Stomach (tissue), 9 donors: ENCODE data around the gene SHISAL1. TPM values are rescaled to one million over a fixed set of nuclear protein-coding genes. Genes with fewer than 3 reads are reported as not detected.

Experiments
- DNase-seq, 2 donors: peaks; one replicate each; pipeline versions ENCODE4 v3.0.0 to v3.0.0-alpha.2; 2013 to 2019
- H3K27ac ChIP-seq, 5 donors: fragments of 200-600 bp in 4 of 5; sonication (generic) in 4 of 5; one replicate each; pipeline ENCODE4 v1.5.1; 2013 to 2019; ENCODE audit warnings: mild to moderate bottlenecking in 1 of 5, moderate library complexity in 1 of 5
- H3K27me3 ChIP-seq, 3 donors: fragments of 200-600 bp; sonication (generic); one replicate each; pipeline ENCODE4 v1.5.1; 2017 to 2019; ENCODE audit warnings: mixed run types in 1 of 3
- H3K36me3 ChIP-seq, 4 donors: fragments of 200-600 bp; sonication (generic); 1 replicate in 3 of 4; 2 replicates in 1 of 4; pipeline ENCODE4 v1.5.1; 2016 to 2019
- H3K4me1 ChIP-seq, 4 donors: fragments of 200-600 bp; sonication (generic); one replicate each; pipeline ENCODE4 v1.5.1; 2016 to 2019
- H3K4me3 ChIP-seq, 4 donors: fragments of 200-600 bp; sonication (generic) in 3 of 4; one replicate each; pipeline ENCODE4 v1.5.1; 2016 to 2019; ENCODE audit warnings: mild to moderate bottlenecking in 1 of 4
- H3K9me3 ChIP-seq, 4 donors: fragments of 200-600 bp; sonication (generic); one replicate each; pipeline ENCODE4 v1.5.1; 2016 to 2019
- EP300 ChIP-seq: sonication (generic); formaldehyde crosslinking; IDR thresholded peaks from one replicate; pipeline ENCODE4 v1.6.1; 2017; ENCODE audit warnings: antibody characterized with exemption
- POLR2A ChIP-seq, 4 donors: fragments of 450-650 bp; IDR thresholded peaks; one replicate each; pipeline ENCODE4 v1.6.1; 2016; ENCODE audit warnings: antibody characterized with exemption in 4 of 4, control low read depth in 2 of 4, mild to moderate bottlenecking in 1 of 4, moderate library complexity in 1 of 4
- POLR2AphosphoS5 ChIP-seq, 3 donors: sonication (generic); formaldehyde crosslinking; IDR thresholded peaks; one replicate each; pipeline ENCODE4 v1.6.1; 2016; ENCODE audit warnings: antibody characterized with exemption in 3 of 3
- WGBS, 5 donors: extraction: QIAGEN DNeasy Blood & Tissue Kit in 3 of 5; methylation state at CpG; one replicate each; pipeline versions ENCODE4 v1.1.5 to v1.1.7; 2013 to 2018; 5-methylcytosine and 5-hydroxymethylcytosine counted together
- intact Hi-C: fragments of 100-400 bp; cut with DNase I; formaldehyde crosslinking; loops from one replicate; pipeline ENCODE4 v1.15.1; 2023; ENCODE audit warnings: low total_unique reads
- polyA plus RNA-seq, 3 donors: library from polyadenylated mRNA; stranded (reverse); fragments of 200-250 nt; gene quantifications; one replicate each; pipeline ENCODE4 v1.2.3, GENCODE V29; 2013
- total RNA-seq, 5 donors: library from RNA; depleted of rRNA; stranded (reverse); fragments of >200 nt; gene quantifications; one replicate each; pipeline versions ENCODE4 v1.1.0 to v1.2.3, GENCODE V29; 2014 to 2016
- TF ChIP-seq, protein P1 (sequence below), 7 experiments: fragments of 450-650 bp in 4 of 7; fragments of 200-600 bp in 3 of 7; sonication (generic) in 3 of 7; IDR thresholded peaks; one replicate each; pipeline ENCODE4 v1.5.1; 2016 to 2019; ENCODE audit warnings: antibody characterized with exemption in 7 of 7, control low read depth in 2 of 7, mild to moderate bottlenecking in 1 of 7
- donor health status: healthy with polysubstance abuse.
- donor health status: Bipolar disorder and iron deficiency.
- donor health status: healthy.

SHISAL1 gene
- total and polyA plus RNA-seq, 8 donors, result 0.43 to 19.3 (median 1.2) TPM

DNA sequence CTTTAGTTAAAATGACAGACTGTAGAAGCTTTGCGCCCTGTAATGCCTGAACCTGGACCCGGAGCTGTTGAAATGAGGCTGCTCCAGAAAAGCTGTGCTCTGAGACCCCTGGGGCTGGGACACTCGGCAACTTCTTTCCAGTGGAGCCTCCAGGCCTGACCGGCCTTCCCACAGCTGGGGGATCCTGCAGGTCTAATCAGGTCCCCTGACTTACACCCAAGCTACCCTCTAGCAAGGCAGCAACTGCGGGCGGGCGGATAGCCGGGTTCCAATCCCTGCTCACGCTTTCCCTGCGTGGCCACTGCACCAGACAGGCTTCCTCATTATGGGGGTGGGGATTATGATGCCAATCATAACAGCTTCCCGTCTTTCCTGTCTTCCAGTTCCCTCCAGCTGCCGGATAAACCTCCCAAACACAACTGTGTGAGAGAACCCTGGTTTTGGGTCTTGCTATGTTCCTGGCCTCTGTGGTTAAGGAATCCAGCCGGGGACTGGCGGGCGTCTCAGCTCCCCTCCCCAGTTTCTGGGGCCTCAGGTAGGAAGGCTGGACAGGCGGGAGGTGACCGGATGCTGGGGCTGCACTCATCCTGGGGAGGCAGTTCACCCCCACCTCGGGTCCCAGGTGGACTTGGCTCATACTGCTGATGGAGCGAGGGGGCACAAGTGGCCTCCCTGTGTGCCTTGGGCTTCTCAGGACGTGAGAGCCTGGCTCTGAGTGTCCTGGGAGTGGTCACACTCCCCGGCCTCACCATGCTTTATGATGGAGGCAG lies 93.5 kb downstream of the SHISAL1 start:
- H3K27me3 ChIP-seq, result peaks cover 0 to 9% (median 0%) of the 10 kb centered on the region in 3 donors
- WGBS, 5 donors, result 79 to 91% (median 82%) methylated on average over 11 to 21 of the region's 21 CpGs
- peaks cover 0 to 8% (median 1%) of the 10 kb centered on the region in 4 donors for H3K9me3 ChIP-seq
- H3K4me1 ChIP-seq, result no peaks in the 10 kb centered on the region
- intact Hi-C loops, result no loop called here
- H3K4me3 ChIP-seq, result no peak overlapping the region
- no peaks in the 10 kb centered on the region for H3K36me3 ChIP-seq
- H3K27ac ChIP-seq, result no peak overlapping the region
- no peak for DNase-seq
- TF ChIP-seq POLR2AphosphoS5 (IDR thresholded peaks at IDR 0.05) (no peak), POLR2A (IDR thresholded peaks at IDR 0.05) (no peak), EP300 (no peak)
- TF ChIP-seq, protein P1, sequence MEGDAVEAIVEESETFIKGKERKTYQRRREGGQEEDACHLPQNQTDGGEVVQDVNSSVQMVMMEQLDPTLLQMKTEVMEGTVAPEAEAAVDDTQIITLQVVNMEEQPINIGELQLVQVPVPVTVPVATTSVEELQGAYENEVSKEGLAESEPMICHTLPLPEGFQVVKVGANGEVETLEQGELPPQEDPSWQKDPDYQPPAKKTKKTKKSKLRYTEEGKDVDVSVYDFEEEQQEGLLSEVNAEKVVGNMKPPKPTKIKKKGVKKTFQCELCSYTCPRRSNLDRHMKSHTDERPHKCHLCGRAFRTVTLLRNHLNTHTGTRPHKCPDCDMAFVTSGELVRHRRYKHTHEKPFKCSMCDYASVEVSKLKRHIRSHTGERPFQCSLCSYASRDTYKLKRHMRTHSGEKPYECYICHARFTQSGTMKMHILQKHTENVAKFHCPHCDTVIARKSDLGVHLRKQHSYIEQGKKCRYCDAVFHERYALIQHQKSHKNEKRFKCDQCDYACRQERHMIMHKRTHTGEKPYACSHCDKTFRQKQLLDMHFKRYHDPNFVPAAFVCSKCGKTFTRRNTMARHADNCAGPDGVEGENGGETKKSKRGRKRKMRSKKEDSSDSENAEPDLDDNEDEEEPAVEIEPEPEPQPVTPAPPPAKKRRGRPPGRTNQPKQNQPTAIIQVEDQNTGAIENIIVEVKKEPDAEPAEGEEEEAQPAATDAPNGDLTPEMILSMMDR (IDR thresholded peaks at IDR 0.05), result no peak

DNA sequence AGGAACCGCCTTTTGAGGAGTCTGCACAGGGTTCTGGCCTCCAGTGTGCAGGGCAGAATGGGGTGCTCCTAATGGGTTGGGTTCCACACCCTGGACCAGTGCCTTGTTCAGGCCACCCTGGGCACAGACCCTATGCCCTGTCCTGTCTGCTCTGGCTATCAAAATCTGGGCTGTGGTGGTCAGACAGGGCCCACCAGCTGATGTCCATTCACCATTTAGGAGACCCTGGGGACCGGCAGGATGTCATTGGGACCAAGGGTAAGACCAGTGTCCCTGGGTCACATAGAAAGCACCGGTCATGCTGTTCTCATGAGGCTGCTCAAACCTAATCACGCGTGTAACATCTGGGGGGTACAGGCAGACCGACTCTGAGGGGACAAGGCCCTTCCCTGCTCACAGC lies 94.7 kb downstream of the SHISAL1 start:
- Histone ChIP-seq H3K36me3 (no peaks in the 10 kb centered on the region), H3K27ac (no peak overlapping the region), H3K4me3 (no peak overlapping the region), H3K9me3 (peaks cover 0 to 8% (median 1%) of the 10 kb centered on the region in 4 donors), H3K27me3 (peaks cover 0 to 9% (median 0%) of the 10 kb centered on the region in 3 donors), H3K4me1 (no peaks in the 10 kb centered on the region)
- DNase-seq, result no peak
- no peak for TF ChIP-seq POLR2A (IDR thresholded peaks at IDR 0.05)
- TF ChIP-seq, protein P1 (IDR thresholded peaks at IDR 0.05), result no peak
- no peak for TF ChIP-seq EP300
- no peak for TF ChIP-seq POLR2AphosphoS5 (IDR thresholded peaks at IDR 0.05)
- intact Hi-C loops, result no loop called here
- WGBS, 5 donors, result 78 to 94% (median 92%) methylated on average over 6 of the region's 6 CpGs

DNA sequence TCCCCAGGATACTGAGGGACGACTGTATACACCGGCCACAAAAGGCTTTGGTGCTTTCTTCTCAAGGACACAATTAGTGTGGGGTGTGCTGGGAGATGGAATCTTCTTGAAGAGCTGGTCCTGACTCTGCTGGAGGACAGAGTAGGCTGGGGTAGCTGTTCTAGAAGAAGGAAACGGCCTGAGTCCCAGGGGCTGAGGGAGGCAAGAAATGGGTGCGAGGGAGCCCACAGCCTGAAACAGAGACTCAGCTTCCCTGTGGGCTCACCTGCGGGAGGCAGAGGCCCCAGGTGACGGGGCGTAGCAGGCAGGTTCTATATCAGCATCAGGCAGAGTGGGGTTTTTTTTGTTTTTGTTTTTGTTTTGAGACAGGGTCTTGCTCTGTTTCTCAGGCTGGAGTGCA lies 95.4 kb downstream of the SHISAL1 start:
- H3K27me3 ChIP-seq, result peaks cover 0 to 9% (median 0%) of the 10 kb centered on the region in 3 donors
- TF ChIP-seq POLR2A (IDR thresholded peaks at IDR 0.05) (no peak), POLR2AphosphoS5 (IDR thresholded peaks at IDR 0.05) (no peak), EP300 (no peak)
- TF ChIP-seq, protein P1 (IDR thresholded peaks at IDR 0.05), result no peak
- peaks cover 0 to 7% (median 4%) of the 10 kb centered on the region in 4 donors for H3K4me1 ChIP-seq
- H3K4me3 ChIP-seq, result no peak overlapping the region
- H3K27ac ChIP-seq, result no peak overlapping the region
- H3K36me3 ChIP-seq, result no peaks in the 10 kb centered on the region
- intact Hi-C loops, result no loop called here
- whole genome bisulfite sequencing, 5 donors, result 64 to 86% (median 75%) methylated on average over 7 of the region's 7 CpGs
- peaks cover 0 to 8% (median 1%) of the 10 kb centered on the region in 4 donors for H3K9me3 ChIP-seq
- DNase-seq, result no peak

DNA sequence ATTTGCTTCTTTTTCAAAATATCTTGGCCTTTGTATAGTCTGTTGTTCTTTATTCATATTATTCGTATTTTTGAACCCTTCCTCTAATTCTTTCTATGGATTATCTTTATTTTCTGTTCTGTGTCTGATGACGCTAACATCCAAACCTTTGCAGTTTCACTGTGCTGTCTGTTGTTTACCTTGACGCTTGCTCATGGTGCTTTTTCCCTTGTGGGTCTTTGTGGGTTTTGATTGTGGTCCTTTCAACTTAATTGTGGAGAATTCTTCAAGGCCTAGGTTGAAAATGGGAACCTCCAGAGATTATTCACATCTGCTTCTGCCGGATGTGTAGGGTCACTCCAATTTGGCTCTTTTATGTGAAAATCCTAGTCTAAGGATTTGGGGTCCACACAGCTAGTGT lies 97.5 kb downstream of the SHISAL1 start:
- no peak for DNase-seq
- Histone ChIP-seq H3K36me3 (no peaks in the 10 kb centered on the region), H3K27me3 (peaks cover 0 to 9% (median 0%) of the 10 kb centered on the region in 3 donors), H3K4me1 (peaks cover 0 to 18% (median 14%) of the 10 kb centered on the region in 4 donors), H3K9me3 (peaks cover 0 to 8% (median 1%) of the 10 kb centered on the region in 4 donors), H3K27ac (no peak overlapping the region), H3K4me3 (no peak overlapping the region)
- intact Hi-C loops, result no loop called here
- TF ChIP-seq POLR2A (IDR thresholded peaks at IDR 0.05), result no peak
- no peak for TF ChIP-seq EP300
- TF ChIP-seq, protein P1 (IDR thresholded peaks at IDR 0.05), result no peak
- no peak for TF ChIP-seq POLR2AphosphoS5 (IDR thresholded peaks at IDR 0.05)
- 79 to 90% (median 89%) methylated on average over 4 of the region's 4 CpGs for WGBS, 5 donors
